NCI-H526 treated with DMSO at 0.1 percent for 48 hours (cell line): ENCODE results near the gene ATP5ME.
A peak's percentile ranks its signal among the peaks of the same experiment; 100 is the strongest.
"Not testable (repeated sequence)": the region's sequence is repeated elsewhere in the genome, so short reads cannot be mapped to it uniquely, and the experiment has no call there.

Source experiments
- DNase-seq: peaks from one replicate; lab custom pipeline; 2025; lab: John Stamatoyannopoulos, UW

ATP5ME gene

DNA sequence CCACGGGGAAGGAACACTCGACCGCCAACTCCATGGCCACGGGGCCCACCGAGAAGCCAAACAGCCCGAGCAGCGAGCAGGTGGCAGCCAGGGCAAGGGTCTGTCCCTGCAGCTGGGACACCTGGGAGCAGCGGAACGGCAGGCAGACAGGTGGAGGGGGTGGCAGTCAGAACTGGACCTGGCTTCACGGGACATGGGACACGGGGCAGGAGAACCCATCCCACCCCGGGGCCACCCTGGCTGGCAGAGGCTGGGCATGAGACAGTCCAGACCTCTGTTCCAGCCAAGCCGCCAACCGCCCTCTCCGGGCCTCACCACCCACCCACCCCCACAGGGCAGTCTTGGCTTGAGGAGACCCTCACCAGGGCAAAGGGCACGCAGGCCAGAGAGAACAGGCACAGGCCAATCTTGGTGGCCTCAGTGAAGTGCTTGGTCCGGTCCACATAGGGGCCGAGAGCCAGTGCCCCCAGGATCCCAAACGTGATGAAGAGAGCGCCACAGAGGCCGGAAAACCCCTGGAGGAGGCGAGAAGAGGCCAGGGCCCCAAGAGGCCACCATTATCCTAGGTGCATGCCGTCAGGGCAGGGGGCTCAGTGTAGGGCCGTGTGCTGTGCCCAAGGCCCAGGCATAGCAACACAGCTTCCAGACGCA lies 9.3 kb upstream of the ATP5ME start:
- no peak for DNase-seq

DNA sequence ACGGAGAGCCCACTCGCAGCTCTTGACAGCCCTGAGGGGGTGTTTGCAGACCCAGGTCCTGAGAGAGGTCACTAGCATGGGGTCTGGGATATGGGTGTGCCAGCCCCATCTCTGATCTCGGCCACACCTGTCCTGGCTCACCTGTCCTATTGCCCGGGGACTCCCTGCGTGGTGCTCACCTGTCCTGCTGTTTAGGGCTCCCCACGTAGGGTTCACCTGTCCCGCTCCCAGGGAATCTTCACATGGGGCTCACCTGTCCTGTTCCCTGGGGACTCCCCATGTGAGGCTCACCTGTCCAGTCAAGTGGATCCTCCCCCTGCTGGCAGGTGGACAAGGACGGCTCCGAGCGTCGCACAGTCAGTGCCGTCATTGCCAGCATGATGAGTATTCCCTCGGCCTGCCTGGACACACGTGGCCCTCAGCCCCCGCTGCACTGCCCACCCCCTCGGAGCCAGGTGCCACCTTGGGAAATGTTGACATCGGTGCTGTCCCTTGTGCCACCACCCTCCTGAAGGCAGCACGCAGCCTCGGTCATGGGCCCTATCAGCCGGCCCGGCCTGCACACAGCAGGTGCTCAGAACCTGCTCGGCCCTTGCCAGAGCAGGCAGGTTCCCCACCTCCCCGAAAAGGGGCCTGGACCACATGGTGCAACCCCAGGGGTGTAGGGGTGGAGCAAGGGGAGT lies 8.6 kb upstream of the ATP5ME start:
- no peak for DNase-seq

- peak; percentile 36 for DNase-seq
Observed at GRCh38 chr4:681736-682451, 7.8 kb upstream of the ATP5ME start.

- DNase-seq, result no peak
Observed at GRCh38 chr4:680928-681645, 7.0 kb upstream of the ATP5ME start.

GRCh38 chr4:680551-680927 lies 6.5 kb upstream of the ATP5ME start:
- DNase-seq, result no peak

DNA sequence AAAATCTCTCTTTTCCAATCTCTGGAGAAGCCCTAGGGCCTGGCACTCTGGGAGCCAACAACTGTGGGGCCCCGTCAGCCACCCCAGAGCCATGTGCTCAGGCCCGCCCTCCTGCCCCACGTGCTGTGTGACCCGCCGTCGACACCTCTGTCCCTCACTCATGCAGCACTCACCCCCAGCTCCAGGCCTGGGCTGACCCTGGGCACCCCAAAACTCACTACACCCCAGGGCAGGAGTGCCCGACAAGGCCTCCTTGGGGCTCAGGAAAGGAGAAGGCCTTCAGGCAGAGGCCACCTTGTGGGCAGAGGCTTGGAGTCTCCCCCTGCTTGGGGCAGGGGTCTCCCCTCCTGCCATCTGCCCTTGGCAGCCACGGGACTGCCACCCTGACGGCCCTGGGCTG lies 6.0 kb upstream of the ATP5ME start:
- DNase-seq, result no peak

GRCh38 chr4:679629-680028 lies 5.6 kb upstream of the ATP5ME start:
- DNase-seq, result no peak

DNA sequence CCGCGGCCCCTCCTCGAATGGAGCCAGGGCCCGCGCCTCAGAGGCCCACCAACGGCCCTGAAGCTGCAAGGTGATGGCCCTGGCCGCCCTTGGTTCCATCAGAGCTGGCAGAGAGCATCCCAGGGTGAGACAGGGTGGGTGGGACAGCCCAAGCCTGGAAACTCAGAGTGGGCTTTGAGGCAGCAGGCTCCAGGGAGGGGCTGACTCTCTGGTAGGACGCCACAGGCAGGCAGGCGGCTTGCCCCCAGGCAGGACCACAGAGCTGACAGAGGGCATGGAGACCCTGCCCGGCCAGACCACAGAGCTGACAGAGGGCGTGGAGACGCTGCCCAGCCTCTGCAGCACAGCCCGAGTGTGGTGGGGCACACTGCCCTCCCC lies 5.0 kb upstream of the ATP5ME start:
- no peak for DNase-seq

DNA sequence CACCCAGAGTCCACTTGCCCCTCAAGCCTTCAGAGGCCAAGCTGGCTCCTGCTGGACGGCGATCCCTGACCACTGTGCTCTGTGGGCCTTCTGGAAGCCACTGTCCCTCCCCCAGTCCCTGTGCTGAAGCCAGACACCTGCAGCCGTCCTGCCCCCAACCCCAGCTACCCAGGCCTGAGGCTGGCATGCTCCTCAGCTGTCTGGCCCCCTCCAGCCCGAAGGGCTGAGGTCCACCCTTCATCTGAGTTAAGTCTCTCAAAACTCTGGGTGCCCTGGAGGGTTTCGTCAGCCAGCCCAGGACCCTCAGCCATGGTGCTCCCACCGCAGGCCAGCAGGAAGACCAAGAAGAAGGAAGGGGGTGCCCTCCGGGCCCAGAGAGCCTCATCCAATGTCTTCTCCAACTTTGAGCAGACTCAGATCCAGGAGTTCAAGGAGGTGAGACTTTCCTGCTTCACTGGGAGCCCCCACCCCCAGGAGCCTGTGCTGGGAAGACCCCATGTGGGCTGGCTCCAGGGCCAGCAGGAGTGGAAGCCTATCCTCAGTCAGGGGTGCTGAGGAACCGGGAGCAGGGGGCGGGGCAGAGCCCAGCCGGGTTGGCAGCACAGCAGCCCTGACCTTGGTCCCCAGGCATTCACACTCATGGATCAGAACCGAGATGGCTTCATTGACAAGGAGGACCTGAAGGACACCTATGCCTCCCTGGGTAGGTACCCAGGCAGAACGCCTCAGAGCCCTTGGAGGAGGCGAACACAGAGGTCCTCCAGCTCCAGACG lies 4.4 kb upstream of the ATP5ME start:
- DNase-seq, result no peak

DNA sequence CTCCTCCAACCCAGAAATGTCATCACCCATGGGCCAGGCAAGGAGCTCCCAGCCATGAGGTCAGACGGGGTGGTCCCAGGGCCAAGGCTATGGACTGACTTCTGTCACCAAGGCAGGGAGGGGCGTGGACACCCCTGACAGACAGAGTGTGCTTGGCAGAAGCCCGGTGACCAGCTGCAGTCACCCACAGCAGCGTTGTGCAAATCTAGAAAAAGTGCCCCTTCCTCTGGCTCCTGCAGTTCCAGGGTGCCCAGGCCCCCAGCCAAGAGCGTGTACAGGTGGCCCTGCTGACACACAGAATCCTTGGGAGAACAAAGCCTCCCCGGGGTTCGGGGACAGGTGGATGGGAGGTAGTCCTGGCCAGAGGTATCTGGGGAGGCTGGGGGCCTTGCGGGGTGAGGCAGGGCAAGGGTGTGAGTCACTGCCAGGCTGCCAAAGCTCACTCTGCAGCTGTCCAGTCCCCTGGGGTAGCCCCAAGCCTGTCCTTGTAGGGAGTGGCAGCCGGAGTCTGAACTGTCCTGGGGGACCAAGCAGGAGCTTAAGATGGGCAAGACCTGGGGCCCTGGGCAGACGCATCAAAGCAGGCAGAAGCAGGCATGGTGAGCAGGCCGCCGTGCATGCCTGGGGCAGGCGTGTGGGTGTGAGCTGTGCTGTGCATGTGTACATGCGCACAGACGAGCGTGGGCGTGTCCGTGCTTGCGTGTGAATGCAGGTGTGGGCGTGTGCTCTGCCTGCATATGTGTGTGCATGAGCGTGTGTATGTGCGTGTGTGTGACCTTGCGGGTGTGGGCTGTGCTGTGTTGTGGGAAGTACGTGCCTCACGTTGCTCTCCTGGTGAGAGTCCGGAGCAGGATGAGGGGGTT lies 3.6 kb upstream of the ATP5ME start:
- peak; percentile 10 for DNase-seq

DNA sequence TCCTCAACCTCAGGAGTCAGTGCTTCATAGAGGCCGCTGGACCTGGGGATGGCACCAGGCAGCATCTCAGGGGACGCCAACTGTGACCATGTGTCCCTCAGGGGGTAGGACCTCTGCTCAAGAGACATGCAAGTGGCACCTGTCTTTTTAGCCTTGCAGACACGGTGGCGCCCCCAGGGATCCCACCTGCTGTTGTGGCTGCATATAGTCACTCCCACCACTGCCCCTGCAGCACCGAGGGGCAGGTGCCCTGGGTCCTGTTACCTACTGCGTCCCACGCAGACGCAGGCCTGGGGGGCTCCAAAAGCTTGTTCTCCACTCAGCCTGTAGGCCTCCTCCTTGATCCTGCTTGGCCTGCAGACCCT lies 2.8 kb upstream of the ATP5ME start:
- DNase-seq, result no peak

DNA sequence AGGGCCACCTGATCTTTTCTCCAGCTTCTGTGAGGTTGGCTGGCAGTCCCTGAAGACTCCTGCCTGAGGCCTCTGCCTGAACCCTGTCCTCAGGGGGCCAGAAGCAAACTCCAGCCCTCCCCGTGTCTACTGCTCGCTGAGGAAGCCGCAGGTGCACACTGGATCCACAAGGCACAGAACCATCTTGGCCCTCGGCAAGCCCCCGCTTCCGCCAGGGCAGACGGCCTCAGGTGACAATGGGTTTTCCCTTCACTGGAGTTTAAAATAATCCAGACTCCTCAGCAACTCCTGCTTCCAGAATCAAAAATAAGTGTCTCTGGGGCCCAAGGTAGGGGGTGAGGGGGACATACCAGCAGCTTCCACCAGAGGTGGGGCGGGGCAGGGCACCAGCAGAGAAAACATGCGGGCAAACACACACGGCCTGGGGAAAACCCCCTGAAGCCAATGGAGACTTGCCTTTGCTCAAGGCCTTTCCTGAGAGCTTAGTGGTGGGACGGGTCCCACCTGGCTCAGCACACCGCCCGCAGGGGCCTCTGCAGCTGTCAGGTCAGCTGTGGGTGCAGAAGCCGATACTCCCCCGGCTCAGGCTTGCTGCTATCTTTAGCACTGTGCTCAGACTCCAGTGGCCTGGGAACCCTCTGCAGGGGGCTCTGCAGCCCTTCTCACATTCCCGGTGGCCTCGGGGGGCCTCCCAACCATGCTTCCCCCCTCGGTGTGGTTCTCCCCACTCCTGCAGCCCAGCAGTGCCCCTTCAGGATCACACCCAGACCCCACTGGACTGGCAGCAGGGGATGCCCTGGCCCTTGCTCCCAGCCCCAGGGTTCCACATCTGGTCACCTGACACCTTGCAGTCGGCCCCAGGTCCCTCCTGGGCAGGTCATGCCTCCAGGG lies 2.1 kb upstream of the ATP5ME start:
- no peak for DNase-seq

- DNase-seq, result no peak
Observed at GRCh38 chr4:675036-675882, 1.2 kb upstream of the ATP5ME start.

DNA sequence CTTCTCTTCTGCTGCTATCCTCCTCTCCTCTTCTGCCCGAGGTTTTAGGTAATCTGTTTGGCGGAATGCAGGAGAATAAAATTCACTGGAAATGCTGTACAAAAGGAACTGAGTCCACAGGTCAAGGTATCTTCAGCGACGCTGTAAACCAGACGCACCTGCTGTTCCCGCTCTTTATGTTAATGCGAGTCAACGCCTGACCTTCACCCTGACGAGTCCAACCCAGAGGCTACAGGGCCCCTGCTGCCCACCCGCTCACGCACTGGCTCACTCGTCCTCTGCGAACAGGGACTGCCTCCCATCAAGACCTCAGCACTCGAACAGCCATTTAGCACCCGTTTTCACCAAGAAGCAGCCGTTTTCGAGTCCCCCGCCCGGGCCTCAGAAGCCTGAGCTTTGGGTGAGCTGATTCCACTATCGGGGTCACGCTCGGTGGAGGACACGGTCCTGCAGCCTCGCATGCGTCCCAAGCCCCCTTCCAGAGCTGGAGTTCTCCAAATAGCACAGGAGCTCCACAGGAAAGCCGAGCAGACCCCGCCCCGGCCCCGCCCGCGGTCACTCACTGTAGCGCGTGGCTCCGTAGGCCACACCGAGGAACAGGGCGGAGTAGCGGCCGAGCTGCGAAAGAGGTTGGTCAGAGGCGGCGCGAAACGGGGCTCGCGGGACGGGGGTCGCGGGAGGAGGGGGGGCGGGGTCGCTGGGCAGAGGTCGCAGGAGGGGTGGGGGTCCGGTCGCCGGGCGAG lies 556 bp downstream of the ATP5ME start:
- no peak for DNase-seq

DNA sequence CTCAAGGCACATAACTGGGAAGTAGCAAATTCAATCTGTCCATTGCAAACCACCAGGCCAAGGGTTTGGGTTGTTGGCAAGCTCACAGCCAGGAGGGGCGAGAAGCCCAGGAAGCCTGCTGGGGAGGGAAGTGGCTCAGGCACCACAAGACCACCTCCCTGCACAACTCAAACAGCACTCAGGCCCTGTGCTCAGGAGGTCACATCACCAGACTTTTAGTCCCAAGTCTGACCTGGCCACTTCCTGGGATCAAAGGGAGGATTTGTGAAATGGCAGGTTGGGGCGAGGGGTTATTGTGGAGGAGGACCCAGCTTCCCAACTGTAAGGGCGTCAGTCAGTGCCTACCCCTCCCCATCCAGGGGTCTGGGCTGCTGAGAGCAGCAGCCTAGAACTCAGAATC lies 2.3 kb downstream of the ATP5ME start:
- DNase-seq, result no peak

- DNase-seq, result not testable (repeated sequence)
Observed at GRCh38 chr4:669806-670559, 4.1 kb downstream of the ATP5ME start.

DNA sequence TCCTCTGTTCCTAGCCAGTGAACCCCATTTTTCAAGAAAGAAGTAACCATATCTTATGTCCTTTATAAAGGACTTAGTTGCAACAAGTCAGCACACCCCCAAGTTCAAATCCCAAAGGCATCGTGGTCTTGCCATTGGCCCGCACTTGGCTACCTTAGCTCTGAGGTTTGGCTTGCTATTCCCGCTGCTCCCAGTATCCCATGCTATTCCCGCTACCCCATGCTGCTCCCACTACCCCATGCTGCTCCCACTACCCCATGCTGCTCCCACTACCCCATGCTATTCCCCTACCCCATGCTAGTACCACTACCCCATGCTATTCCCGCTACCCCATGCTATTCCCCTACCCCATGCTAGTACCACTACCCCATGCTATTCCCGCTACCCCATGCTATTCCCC lies 5.9 kb downstream of the ATP5ME start:
- not testable (repeated sequence) for DNase-seq

GRCh38 chr4:667545-667925 lies 6.5 kb downstream of the ATP5ME start:
- no peak for DNase-seq
